MM.1S (cell line): Measurements from ENCODE around the gene SLC6A16.

Experiments used
- CTCF ChIP-seq: fragments of 300-600 bp; sonication (generic); IDR thresholded peaks from 2 replicates; pipeline ENCODE4 v1.5.1; 2016; ENCODE audit warnings: antibody characterized with exemption, low read length, mixed read lengths
- EZH2 ChIP-seq: fragments of 300-600 bp; sonication (generic); optimal IDR thresholded peaks from 2 replicates; pipeline ENCODE3; 2017; ENCODE audit warnings: low read depth, mild to moderate bottlenecking, antibody characterized with exemption, low read length, mixed read lengths
- EZH2phosphoT487 ChIP-seq: fragments of 300-600 bp; sonication (generic); IDR thresholded peaks from 2 replicates; pipeline ENCODE4 v1.6.1; 2018; ENCODE audit warnings: antibody characterized with exemption, low read length

GRCh38 chr19:49363268-49364082 is 38.5 kb upstream of the SLC6A16 start, which contains the start of gene DKKL1:
- TF ChIP-seq CTCF (no peak), EZH2 (no peak), EZH2phosphoT487 (no peak)
